ENCODE data around the gene CEP20.
"Not testable (repeated sequence)": the region's sequence is repeated elsewhere in the genome, so short reads cannot be mapped to it uniquely, and the experiment has no call there.

Gene CEP20, protein sequence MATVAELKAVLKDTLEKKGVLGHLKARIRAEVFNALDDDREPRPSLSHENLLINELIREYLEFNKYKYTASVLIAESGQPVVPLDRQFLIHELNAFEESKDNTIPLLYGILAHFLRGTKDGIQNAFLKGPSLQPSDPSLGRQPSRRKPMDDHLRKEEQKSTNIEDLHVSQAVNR

GRCh38 chr16:15888072-15888976 is at the start of gene CEP20:
CEP20 (minus strand) TSS chr16:15888603; CDS start chr16:15888585, 18 bp downstream.
- peak; percentile 97 to 100 for DNase-seq (ENCODE audit: low read depth in 2 of 2)

DNA sequence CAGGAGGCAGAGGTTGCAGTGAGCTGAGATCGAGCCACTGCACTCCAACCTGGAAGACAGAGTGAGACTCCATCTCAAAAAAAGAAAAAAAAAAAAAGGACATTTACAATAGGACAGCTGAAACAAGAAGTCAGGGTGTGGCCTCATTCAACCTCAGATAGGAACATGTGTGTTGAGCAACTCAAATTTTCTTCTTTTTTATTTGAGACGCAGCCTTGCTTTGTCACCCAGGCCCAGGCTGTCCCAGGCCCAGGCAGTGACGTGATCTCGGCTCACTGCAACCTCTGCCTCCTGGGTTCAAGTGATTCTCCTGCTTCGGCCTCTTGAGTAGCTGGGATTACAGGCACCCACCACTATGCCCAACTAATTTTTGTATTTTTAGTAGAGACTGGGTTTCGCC is 48.4 kb upstream of the CEP20 start:
- DNase-seq (ENCODE audit: low read depth in 2 of 2): not testable (repeated sequence)

- no peak for DNase-seq (ENCODE audit: low read depth in 2 of 2)
These were observed 46.6 kb upstream of the CEP20 start for GRCh38 chr16:15934991-15935390.

GRCh38 chr16:15933781-15934180 is 45.4 kb upstream of the CEP20 start:
- DNase-seq (ENCODE audit: low read depth in 2 of 2): no peak

DNA sequence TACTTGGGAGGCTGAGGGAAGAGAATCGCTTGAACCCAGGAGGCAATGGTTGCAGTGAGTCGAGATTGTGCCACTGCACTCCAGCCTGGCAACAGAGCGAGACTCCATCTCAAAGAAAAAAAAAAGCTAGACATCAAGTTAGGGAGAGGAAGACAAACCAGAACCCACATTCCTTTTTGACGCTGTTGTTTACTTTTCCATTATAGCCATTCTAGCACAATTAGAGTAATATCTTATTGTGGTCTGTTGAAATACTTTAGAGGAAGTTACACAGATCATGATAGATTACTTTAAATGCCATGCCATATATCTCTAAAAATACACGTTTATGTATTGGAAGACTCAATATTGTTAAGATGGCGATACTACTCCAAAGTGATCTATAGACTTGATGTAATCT is 44.5 kb upstream of the CEP20 start:
- no peak for DNase-seq (ENCODE audit: low read depth in 2 of 2)

GRCh38 chr16:15928261-15929104 is 40.1 kb upstream of the CEP20 start:
- DNase-seq (ENCODE audit: low read depth in 2 of 2): no peak

GRCh38 chr16:15925631-15926030 is 37.2 kb upstream of the CEP20 start:
- DNase-seq (ENCODE audit: low read depth in 2 of 2): no peak

- no peak for DNase-seq (ENCODE audit: low read depth in 2 of 2)
These were observed 36.6 kb upstream of the CEP20 start for GRCh38 chr16:15924996-15925395.

DNA sequence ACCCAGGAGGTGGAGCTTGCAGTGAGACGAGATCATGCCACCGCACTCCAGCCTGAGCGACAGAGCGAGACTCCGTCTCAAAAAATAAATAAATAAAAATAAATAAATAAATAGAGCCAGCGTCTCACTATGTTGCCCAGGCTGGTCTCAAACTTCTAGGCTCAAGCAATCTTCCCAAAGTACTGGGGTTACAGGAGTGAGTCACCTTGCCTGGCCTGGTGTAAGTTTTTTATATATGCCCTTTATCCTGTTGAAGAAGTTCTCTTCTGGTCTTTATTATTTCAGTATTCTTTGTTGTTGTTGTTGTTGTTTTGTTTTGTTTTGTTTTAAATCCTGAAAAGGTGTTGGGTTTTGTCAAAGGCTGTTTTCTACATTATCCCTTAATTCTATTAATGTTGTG is 30.9 kb upstream of the CEP20 start:
- DNase-seq (ENCODE audit: low read depth in 2 of 2): no peak

DNA sequence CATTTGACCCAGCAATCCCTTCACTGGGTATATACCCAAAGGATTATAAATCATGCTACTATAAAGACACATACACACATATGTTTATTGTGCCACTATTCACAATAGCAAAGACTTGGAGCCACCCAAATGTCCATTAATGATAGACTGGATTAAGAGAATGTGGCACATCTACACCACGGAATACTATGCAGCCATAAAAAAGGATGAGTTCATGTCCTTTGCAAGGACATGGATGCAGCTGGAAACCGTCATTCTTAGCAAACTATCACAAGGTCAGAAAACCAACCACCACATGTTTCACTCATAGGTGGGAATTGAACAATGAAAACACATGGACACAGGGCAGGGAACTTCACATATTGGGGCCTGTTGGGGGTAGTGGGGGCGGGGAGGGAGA is 29.9 kb upstream of the CEP20 start:
- DNase-seq (ENCODE audit: low read depth in 2 of 2): not testable (repeated sequence)

- no peak for DNase-seq (ENCODE audit: low read depth in 2 of 2)
These were observed 27.9 kb upstream of the CEP20 start for GRCh38 chr16:15916323-15916722.

DNA sequence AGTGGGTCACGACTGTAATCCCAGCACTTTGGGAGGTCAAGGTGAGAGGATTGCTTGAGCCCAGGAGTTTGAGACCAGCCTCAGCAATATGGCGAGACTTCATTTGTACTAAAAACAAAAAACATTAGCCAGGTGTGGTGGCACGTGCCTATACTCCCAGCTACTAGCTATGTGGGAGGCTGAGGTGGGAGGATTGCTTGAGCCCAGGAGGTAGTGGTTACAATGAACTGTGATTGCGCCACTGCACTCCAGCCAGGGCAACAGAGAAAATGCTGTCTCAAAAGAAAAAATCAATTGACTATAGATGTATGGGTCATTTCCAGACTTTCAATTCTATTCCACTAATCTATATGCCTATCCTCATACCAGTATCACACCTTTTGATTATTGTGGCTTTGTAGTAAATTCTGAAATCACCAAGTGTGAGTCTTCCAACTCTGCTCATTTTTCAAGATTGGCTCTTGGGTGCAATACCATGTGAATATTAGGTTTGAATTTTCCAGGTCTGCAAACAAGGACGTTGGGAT is 27.2 kb upstream of the CEP20 start:
- no peak for DNase-seq (ENCODE audit: low read depth in 2 of 2)

DNA sequence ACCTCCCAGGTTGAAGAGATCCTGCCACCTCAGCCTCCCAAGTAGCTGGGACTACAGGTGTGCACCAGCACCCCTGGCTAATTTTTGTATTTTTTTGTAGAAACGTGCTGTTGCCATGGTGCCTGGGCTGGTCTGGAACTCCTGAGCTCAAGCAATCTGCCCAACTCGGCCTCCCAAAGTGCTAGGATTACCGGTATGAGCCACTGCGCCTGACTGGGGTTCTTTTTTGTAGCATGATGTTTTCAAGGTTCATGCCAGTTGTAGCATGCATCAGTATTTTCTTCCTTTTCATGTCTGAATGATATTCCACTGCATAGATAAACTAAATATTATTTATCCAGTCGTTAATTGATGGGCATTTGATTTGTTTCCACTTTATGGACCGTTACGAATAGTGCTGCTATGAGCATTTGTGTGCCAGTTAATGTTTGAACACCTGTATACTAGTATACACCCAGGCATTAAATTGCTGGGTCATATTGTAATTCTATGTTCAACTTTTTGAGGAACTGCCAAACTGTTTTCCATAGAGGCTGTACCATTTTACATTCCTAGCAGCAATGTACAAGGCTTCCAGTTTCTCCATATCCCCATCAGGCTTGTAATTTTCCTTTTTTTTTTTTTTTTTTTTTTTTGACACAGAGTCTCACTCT is 24.8 kb upstream of the CEP20 start:
- DNase-seq (ENCODE audit: low read depth in 2 of 2): no peak

- DNase-seq (ENCODE audit: low read depth in 2 of 2): no peak
These were observed 22.8 kb upstream of the CEP20 start for GRCh38 chr16:15911198-15911597.

GRCh38 chr16:15907863-15908478 is 19.6 kb upstream of the CEP20 start:
- DNase-seq (ENCODE audit: low read depth in 2 of 2): no peak

GRCh38 chr16:15906439-15906838 is 18.0 kb upstream of the CEP20 start:
- no peak for DNase-seq (ENCODE audit: low read depth in 2 of 2)

DNA sequence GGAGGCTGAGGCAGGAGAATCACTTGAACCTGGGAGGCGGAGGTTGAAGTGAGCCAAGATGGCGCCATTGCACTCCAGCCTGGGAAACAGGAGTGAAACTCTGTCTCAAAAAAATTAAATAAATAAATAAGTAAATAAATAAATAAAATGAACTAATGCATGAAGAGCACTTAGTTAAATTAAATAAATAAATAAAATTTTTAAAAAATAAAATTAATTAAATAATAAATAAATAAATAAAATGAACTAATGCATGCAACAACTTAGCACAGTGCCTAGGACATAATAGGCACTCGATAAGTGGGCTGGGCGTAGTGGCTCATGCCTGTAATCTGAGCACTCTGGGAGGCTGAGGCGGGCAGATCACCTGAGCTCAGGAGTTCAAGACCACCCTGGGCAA is 15.6 kb upstream of the CEP20 start:
- DNase-seq (ENCODE audit: low read depth in 2 of 2): no peak

DNA sequence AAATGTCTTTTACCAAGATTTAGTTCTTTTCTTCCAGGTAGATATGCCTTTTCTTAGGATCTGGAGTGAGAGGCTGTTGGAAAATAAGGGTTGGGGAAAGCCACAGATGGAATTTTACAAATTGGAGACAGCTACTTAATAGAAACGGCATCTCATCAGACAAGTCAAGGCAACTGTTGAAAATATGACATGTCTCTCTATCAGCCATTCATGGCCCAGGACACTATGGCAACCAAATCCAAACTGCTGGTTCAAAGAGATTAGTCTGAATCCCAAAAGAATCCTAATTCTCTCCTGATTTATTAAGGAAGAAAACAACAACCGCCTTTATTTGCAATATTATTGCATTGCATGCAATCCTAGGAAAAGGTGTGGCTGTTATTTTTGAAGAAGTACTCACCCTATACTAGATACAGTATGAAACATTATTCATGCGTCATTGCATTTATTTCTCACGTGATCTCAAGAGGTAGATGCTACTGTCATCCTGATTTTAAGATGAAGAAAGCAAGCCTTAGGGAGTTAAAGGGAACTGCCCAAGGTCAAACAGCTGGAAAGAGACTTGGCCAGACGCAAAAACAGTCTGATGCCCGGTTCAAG is 12.6 kb upstream of the CEP20 start:
- DNase-seq (ENCODE audit: low read depth in 2 of 2): no peak

DNA sequence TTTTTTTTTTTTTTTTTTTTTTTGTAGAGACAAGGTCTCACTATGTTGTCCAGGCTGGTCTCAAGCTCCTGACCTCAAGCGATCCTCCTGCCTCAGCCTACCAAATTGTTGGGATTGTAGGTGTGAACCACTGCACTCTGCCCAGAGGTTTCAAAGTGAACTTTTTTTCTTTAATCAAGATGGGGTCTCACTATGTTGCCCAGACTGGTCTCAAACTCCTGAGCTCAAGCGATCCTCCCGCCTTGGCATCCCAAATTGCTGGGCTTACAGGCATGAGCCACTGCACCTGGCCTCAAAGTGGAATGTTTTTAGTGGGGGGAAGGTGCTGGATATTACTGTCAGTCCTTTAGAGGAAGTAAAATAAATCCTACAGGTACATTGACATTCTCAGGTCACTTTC is 12.0 kb upstream of the CEP20 start:
- DNase-seq (ENCODE audit: low read depth in 2 of 2): no peak

- no peak for DNase-seq (ENCODE audit: low read depth in 2 of 2)
These were observed 11.2 kb upstream of the CEP20 start for GRCh38 chr16:15899538-15900100.

Data from stimulated activated CD8-positive, alpha-beta memory T cell treated with anti-CD3 and anti-CD28 coated beads, Interleukin-15, amount 100 ng/mL, for 4 hours (primary cell).